HepG2 (cell line): ENCODE results near the gene ARHGAP5. TPM values are rescaled to one million over a fixed set of nuclear protein-coding genes. Genes with fewer than 3 reads are reported as not detected.
A peak's percentile ranks its signal among the peaks of the same experiment; 100 is the strongest.

Experiments
- CAMTA2 ChIP-seq: sonication (generic); formaldehyde crosslinking; IDR thresholded peaks from 2 replicates; pipeline ENCODE4 v1.4.0; 2020; ENCODE audit warnings: mild to moderate bottlenecking, missing genetic modification reagents, borderline replicate concordance
- DNMT1 ChIP-seq: sonication (generic); formaldehyde crosslinking; IDR thresholded peaks from 2 replicates; pipeline ENCODE4 v1.5.1; 2020; ENCODE audit warnings: mild to moderate bottlenecking, missing genetic modification reagents
- GRHL1 ChIP-seq: sonication (generic); formaldehyde crosslinking; conservative IDR thresholded peaks from 2 replicates; pipeline ENCODE4 v1.8.0; 2022; ENCODE audit warnings: missing genetic modification reagents
- HIVEP1 ChIP-seq: sonication (generic); formaldehyde crosslinking; IDR thresholded peaks from 2 replicates; pipeline ENCODE4 v1.4.0; 2020; ENCODE audit warnings: mild to moderate bottlenecking, missing genetic modification reagents
- ISX ChIP-seq: sonication (generic); formaldehyde crosslinking; conservative IDR thresholded peaks from 2 replicates; pipeline ENCODE4 v1.5.0; 2020; ENCODE audit warnings: missing genetic modification reagents
- JARID2 ChIP-seq: sonication (generic); formaldehyde crosslinking; IDR thresholded peaks from 2 replicates; pipeline ENCODE4 v1.8.1; 2023; ENCODE audit warnings: missing genetic modification reagents, inconsistent platforms; ENCODE audit not compliant: insufficient replicate concordance
- JUNB ChIP-seq: sonication (generic); formaldehyde crosslinking; IDR thresholded peaks from 2 replicates; pipeline ENCODE4 v1.8.0; 2022; ENCODE audit warnings: missing genetic modification reagents, mild to moderate bottlenecking, borderline replicate concordance
- MZF1 ChIP-seq: sonication (generic); formaldehyde crosslinking; IDR thresholded peaks from 2 replicates; pipeline ENCODE4 v1.8.1; 2023; ENCODE audit warnings: mild to moderate bottlenecking, missing genetic modification reagents, borderline replicate concordance
- PHF8 ChIP-seq: sonication (generic); formaldehyde crosslinking; IDR thresholded peaks from 2 replicates; pipeline ENCODE4 v1.5.0; 2020; ENCODE audit warnings: missing genetic modification reagents
- RBAK ChIP-seq: sonication (generic); formaldehyde crosslinking; IDR thresholded peaks from 2 replicates; pipeline ENCODE4 v1.5.1; 2020; ENCODE audit warnings: mild to moderate bottlenecking, missing genetic modification reagents
- TBP ChIP-seq: sonication (generic); formaldehyde crosslinking; IDR thresholded peaks from 2 replicates; pipeline ENCODE4 v1.5.0; 2020; ENCODE audit warnings: missing genetic modification reagents
- U2AF2 ChIP-seq: fragments of 200-400 bp; formaldehyde crosslinking; IDR thresholded peaks from 2 replicates; pipeline ENCODE4 v1.6.1; 2017; ENCODE audit warnings: low read depth, mild to moderate bottlenecking, low read length
- ZFP41 ChIP-seq: sonication (generic); formaldehyde crosslinking; IDR thresholded peaks from 2 replicates; pipeline ENCODE4 v1.4.0; 2020; ENCODE audit warnings: mild to moderate bottlenecking, missing genetic modification reagents, borderline replicate concordance
- ZKSCAN1 ChIP-seq: fragments of 150-350 bp; IDR thresholded peaks from 2 replicates; pipeline ENCODE4 v1.6.1; 2014; ENCODE audit warnings: low read length
- ZNF205 ChIP-seq: IDR thresholded peaks from 2 replicates; pipeline ENCODE4 v1.6.1; 2018; ENCODE audit warnings: missing biosample characterization, missing genetic modification reagents
- ZNF354B ChIP-seq: sonication (generic); formaldehyde crosslinking; IDR thresholded peaks from 2 replicates; pipeline ENCODE4 v1.8.0; 2022; ENCODE audit warnings: mild to moderate bottlenecking, missing genetic modification reagents
- ZNF552 ChIP-seq: sonication (generic); formaldehyde crosslinking; IDR thresholded peaks from 2 replicates; pipeline ENCODE4 v1.9.0; 2022; ENCODE audit warnings: missing genetic modification reagents, mild to moderate bottlenecking, borderline replicate concordance
- polyA plus RNA-seq, 8 experiments: library from polyadenylated mRNA; depleted of rRNA in 3 of 8; stranded (reverse) in 7 of 8; unstranded in 1 of 8; fragments of >200 nt; fragmentation: Illumina TruSeq in 4 of 8; extraction: Trizol in 4 of 8; gene quantifications; 2 replicates each; pipeline versions ENCODE4 v1.2.1 to v1.2.3, GENCODE V29; 2011 to 2016; ENCODE audit warnings: low read depth in 4 of 8, missing spikeins in 1 of 8, mixed read lengths in 1 of 8; ENCODE audit not compliant: insufficient read depth in 1 of 8
- total RNA-seq, 5 experiments: library from RNA; depleted of rRNA; stranded (reverse); fragments of >200 nt; fragmentation: Illumina TruSeq; extraction: Trizol; gene quantifications; 2 replicates each; pipeline ENCODE4 v1.2.3, GENCODE V29; 2016; ENCODE audit warnings: low read depth in 1 of 5
- TF ChIP-seq, protein P1 (sequence below): sonication (generic); formaldehyde crosslinking; IDR thresholded peaks from 2 replicates; pipeline ENCODE4 v1.4.0; 2020; ENCODE audit warnings: missing genetic modification reagents
- TF ChIP-seq, protein P2 (sequence below): sonication (generic); formaldehyde crosslinking; IDR thresholded peaks from 2 replicates; pipeline ENCODE4 v1.5.0; 2020; ENCODE audit warnings: mild to moderate bottlenecking, missing genetic modification reagents
- TF ChIP-seq, protein P3 (sequence below): sonication (generic); formaldehyde crosslinking; conservative IDR thresholded peaks from 2 replicates; pipeline ENCODE4 v1.5.0; 2020; ENCODE audit warnings: missing genetic modification reagents

The ARHGAP5 gene
- total and polyA plus RNA-seq, 2 of the 13 experiments (the other 11 are each of a cell fraction or from before 2014, with no cell fraction given): 33.7 to 144 TPM

DNA sequence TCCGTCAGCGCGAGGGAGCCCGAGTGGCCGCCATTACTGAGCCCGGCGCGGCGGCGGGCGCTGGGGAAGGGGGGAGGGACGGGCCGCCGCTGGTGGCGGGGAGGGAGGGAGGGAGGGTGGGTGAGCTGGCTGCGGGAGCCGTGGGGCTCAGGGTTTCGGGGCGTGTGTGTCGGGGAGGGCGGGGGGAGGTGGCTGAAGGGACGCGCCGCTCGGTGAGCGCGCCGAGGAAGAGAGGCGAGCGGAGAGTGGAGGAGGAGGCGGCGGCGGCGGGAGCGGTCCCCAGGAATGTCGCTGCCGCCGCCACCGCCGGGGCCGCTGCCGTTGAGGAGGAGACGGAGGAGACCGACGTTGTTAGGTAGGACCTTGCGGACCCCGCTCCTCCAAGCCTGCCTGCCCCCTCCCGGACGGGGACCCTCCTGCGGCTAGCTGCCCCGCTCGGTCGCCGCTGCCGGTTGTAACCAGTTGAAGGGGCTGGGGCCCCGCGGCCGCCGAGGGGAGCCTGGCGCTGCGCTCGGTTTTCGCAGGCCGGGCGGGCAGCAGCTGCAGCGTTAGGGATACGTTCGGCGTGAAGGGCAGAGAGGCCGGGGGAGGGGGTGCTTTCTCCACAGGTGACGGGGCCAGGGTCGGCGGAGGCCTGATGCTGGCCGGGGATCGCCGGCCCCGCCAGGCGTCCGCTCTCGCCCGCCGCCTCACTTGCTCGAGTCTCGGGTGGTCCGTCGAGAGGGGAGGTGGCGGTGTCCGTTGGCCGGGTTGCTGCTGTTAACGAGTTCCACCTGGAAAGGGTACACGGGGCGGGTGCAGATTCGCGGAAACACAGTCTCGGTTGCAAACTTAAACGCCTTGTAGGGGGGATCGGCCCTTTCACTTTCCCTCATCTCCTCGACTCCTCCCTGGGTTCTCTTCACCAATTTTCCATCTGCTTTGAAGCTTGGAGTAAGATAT lies at the start of gene ARHGAP5 (continued):
- TF ChIP-seq JARID2 (CRISPR knock-in tag) (no peak), CAMTA2 (CRISPR knock-in tag) (no peak), ZNF354B (CRISPR knock-in tag) (peak; percentile 39; the same call in 1 of the 2 replicates), ZNF552 (0 out of 2 replicates have a peak, but pooled peaks have one; percentile 90), ZKSCAN1 (no peak), HIVEP1 (no peak), ISX (CRISPR knock-in tag) (no peak), RBAK (CRISPR knock-in tag) (no peak), JUNB (no peak), TBP (CRISPR knock-in tag) (no peak), PHF8 (peak; percentile 90), U2AF2 (no peak), ZNF205 (CRISPR knock-in tag) (no peak; the same call in 1 of the 2 replicates), ZFP41 (no peak; the same call in 1 of the 2 replicates), GRHL1 (CRISPR knock-in tag) (no peak), MZF1 (CRISPR knock-in tag) (0 out of 2 replicates have a peak, but pooled peaks have one; percentile 66), DNMT1 (CRISPR knock-in tag) (peak; percentile 85; the same call in 1 of the 2 replicates)
- TF ChIP-seq, protein P1, sequence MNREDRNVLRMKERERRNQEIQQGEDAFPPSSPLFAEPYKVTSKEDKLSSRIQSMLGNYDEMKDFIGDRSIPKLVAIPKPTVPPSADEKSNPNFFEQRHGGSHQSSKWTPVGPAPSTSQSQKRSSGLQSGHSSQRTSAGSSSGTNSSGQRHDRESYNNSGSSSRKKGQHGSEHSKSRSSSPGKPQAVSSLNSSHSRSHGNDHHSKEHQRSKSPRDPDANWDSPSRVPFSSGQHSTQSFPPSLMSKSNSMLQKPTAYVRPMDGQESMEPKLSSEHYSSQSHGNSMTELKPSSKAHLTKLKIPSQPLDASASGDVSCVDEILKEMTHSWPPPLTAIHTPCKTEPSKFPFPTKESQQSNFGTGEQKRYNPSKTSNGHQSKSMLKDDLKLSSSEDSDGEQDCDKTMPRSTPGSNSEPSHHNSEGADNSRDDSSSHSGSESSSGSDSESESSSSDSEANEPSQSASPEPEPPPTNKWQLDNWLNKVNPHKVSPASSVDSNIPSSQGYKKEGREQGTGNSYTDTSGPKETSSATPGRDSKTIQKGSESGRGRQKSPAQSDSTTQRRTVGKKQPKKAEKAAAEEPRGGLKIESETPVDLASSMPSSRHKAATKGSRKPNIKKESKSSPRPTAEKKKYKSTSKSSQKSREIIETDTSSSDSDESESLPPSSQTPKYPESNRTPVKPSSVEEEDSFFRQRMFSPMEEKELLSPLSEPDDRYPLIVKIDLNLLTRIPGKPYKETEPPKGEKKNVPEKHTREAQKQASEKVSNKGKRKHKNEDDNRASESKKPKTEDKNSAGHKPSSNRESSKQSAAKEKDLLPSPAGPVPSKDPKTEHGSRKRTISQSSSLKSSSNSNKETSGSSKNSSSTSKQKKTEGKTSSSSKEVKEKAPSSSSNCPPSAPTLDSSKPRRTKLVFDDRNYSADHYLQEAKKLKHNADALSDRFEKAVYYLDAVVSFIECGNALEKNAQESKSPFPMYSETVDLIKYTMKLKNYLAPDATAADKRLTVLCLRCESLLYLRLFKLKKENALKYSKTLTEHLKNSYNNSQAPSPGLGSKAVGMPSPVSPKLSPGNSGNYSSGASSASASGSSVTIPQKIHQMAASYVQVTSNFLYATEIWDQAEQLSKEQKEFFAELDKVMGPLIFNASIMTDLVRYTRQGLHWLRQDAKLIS (CRISPR knock-in tag): peak; percentile 56; the same call in 1 of the 2 replicates
- TF ChIP-seq, protein P2, sequence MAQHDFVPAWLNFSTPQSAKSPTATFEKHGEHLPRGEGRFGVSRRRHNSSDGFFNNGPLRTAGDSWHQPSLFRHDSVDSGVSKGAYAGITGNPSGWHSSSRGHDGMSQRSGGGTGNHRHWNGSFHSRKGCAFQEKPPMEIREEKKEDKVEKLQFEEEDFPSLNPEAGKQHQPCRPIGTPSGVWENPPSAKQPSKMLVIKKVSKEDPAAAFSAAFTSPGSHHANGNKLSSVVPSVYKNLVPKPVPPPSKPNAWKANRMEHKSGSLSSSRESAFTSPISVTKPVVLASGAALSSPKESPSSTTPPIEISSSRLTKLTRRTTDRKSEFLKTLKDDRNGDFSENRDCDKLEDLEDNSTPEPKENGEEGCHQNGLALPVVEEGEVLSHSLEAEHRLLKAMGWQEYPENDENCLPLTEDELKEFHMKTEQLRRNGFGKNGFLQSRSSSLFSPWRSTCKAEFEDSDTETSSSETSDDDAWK (CRISPR knock-in tag): no peak
- TF ChIP-seq, protein P3, sequence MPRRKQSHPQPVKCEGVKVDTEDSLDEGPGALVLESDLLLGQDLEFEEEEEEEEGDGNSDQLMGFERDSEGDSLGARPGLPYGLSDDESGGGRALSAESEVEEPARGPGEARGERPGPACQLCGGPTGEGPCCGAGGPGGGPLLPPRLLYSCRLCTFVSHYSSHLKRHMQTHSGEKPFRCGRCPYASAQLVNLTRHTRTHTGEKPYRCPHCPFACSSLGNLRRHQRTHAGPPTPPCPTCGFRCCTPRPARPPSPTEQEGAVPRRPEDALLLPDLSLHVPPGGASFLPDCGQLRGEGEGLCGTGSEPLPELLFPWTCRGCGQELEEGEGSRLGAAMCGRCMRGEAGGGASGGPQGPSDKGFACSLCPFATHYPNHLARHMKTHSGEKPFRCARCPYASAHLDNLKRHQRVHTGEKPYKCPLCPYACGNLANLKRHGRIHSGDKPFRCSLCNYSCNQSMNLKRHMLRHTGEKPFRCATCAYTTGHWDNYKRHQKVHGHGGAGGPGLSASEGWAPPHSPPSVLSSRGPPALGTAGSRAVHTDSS (CRISPR knock-in tag): no peak
